Right lobe of liver (tissue), 6 donors: ENCODE data around the gene MSH2. TPM values are rescaled to one million over a fixed set of nuclear protein-coding genes. Genes with fewer than 3 reads are reported as not detected.

Experiments
- ATAC-seq, 4 donors: fragments of 200-7000 bp; cut with Tn5 transposase; one replicate each; pipeline ENCODE4 v1.9.1; 2020; ENCODE audit warnings: mild to moderate bottlenecking in 4 of 4, moderate library complexity in 4 of 4
- DNase-seq, 3 donors: peaks; one replicate each; pipeline ENCODE4 v3.0.0-alpha.2; 2020
- H3K27ac ChIP-seq, 3 donors: fragments of 200-600 bp; one replicate each; pipeline ENCODE4 v1.8.0; 2022
- H3K27me3 ChIP-seq, 2 donors: fragments of 200-600 bp; one replicate each; pipeline ENCODE4 v1.8.0; 2022
- H3K36me3 ChIP-seq, 4 donors: fragments of 200-600 bp; sonication (generic) in 1 of 4; one replicate each; pipeline versions ENCODE4 v1.5.1 to v1.8.0; 2017 to 2022; ENCODE audit warnings: control low read depth in 1 of 4
- H3K4me1 ChIP-seq, 4 donors: fragments of 200-600 bp; sonication (generic) in 1 of 4; one replicate each; pipeline versions ENCODE4 v1.5.1 to v1.8.0; 2017 to 2022; ENCODE audit warnings: control low read depth in 1 of 4
- H3K4me3 ChIP-seq, 3 donors: fragments of 200-600 bp; one replicate each; pipeline ENCODE4 v1.8.0; 2022
- H3K9me3 ChIP-seq, 4 donors: fragments of 200-600 bp; sonication (generic) in 1 of 4; one replicate each; pipeline versions ENCODE4 v1.5.1 to v1.8.0; 2017 to 2022; ENCODE audit warnings: control low read depth in 1 of 4
- CTCF ChIP-seq, 4 donors: fragments of 200-600 bp in 3 of 4; fragments of 450-650 bp in 1 of 4; IDR thresholded peaks; one replicate each; pipeline versions ENCODE4 v1.5.1 to v1.8.0; 2016 to 2022; ENCODE audit warnings: antibody characterized with exemption in 4 of 4, mild to moderate bottlenecking in 2 of 4
- POLR2A ChIP-seq: fragments of 450-650 bp; IDR thresholded peaks from one replicate; pipeline ENCODE4 v1.6.1; 2017; ENCODE audit warnings: antibody characterized with exemption, mild to moderate bottlenecking
- WGBS: methylation state at CpG from one replicate; pipeline ENCODE4 v1.1.6; 2018; ENCODE audit warnings: low coverage, low lambda C conversion rate; ENCODE audit not compliant: insufficient coverage; ENCODE audit errors: missing lambda C conversion rate; 5-methylcytosine and 5-hydroxymethylcytosine counted together
- intact Hi-C, 2 donors: fragments of 100-400 bp; cut with DNase I; formaldehyde crosslinking; loops; one replicate each; pipeline versions ENCODE4 v1.11.2 to v1.14.1; 2022
- total RNA-seq, 6 experiments: library from RNA; depleted of rRNA in 2 of 6; stranded (reverse); fragments of >200 nt in 2 of 6; fragmentation: NEBNext Ultra II Directional in 3 of 6; extraction: Animal tissue kit (Norgen Biotek cat#: 25700) in 3 of 6; gene quantifications; one replicate each; pipeline versions ENCODE4 v1.1.0 to v1.2.4, GENCODE V29; 2016 to 2023
- donor health status: DM: no; HTN: yes; CAD: no.
- donor health status: DM: no; HTN: no; CAD: no.
- donor health status: DM: no; HTN: no; CAD: no.
- donor health status: DM: no; HTN: yes; CAD: no.
- donor health status: DM: no; HTN: yes; CAD: no.

The MSH2 gene
- total RNA-seq, 6 experiments from 2014 or later: 3.2 to 7.0 (median 5.2) TPM

GRCh38 chr2:47483191-47483590 lies 80.2 kb downstream of the MSH2 start:
- no peak overlapping the region for H3K27ac ChIP-seq
- ATAC-seq (no peak), DNase-seq (no peak)
- no peak overlapping the region for H3K4me3 ChIP-seq
- TF ChIP-seq CTCF (IDR thresholded peaks at IDR 0.05) (no peak), POLR2A (no peak)
- intact Hi-C loops: no loop called here
- H3K4me1 ChIP-seq: no peaks in the 10 kb centered on the region
- H3K36me3 ChIP-seq: no peaks in the 10 kb centered on the region
- no peaks in the 10 kb centered on the region for H3K27me3 ChIP-seq
- H3K9me3 ChIP-seq: no peaks in the 10 kb centered on the region
- 95% methylated on average over 8 of the region's 8 CpGs for WGBS

GRCh38 chr2:47484396-47484795 lies 81.4 kb downstream of the MSH2 start:
- Histone ChIP-seq H3K9me3 (no peaks in the 10 kb centered on the region), H3K4me3 (no peak overlapping the region), H3K4me1 (no peaks in the 10 kb centered on the region), H3K36me3 (no peaks in the 10 kb centered on the region), H3K27me3 (no peaks in the 10 kb centered on the region), H3K27ac (no peak overlapping the region)
- DNase-seq (no peak), ATAC-seq (no peak)
- 90% methylated on average over 5 of the region's 5 CpGs for WGBS
- intact Hi-C loops: no loop called here
- TF ChIP-seq CTCF (IDR thresholded peaks at IDR 0.05) (no peak), POLR2A (no peak)

GRCh38 chr2:47485177-47485576 lies 82.2 kb downstream of the MSH2 start:
- H3K9me3 ChIP-seq: no peaks in the 10 kb centered on the region
- no peak overlapping the region for H3K27ac ChIP-seq
- H3K36me3 ChIP-seq: no peaks in the 10 kb centered on the region
- no peak overlapping the region for H3K4me3 ChIP-seq
- H3K4me1 ChIP-seq: no peaks in the 10 kb centered on the region
- no peak for DNase-seq
- no peaks in the 10 kb centered on the region for H3K27me3 ChIP-seq
- no peak for ATAC-seq
- 96% methylated on average over 3 of the region's 3 CpGs for WGBS
- intact Hi-C loops: no loop called here
- TF ChIP-seq CTCF (IDR thresholded peaks at IDR 0.05): no peak
- TF ChIP-seq POLR2A: no peak

GRCh38 chr2:47485751-47486300 lies 82.9 kb downstream of the MSH2 start:
- 89% methylated on average over 6 of the region's 6 CpGs for WGBS
- DNase-seq: no peak
- Histone ChIP-seq H3K36me3 (no peaks in the 10 kb centered on the region), H3K9me3 (no peaks in the 10 kb centered on the region), H3K27ac (no peak overlapping the region), H3K4me3 (no peak overlapping the region), H3K27me3 (no peaks in the 10 kb centered on the region), H3K4me1 (no peaks in the 10 kb centered on the region)
- intact Hi-C loops: no loop called here
- TF ChIP-seq POLR2A: no peak
- no peak for TF ChIP-seq CTCF (IDR thresholded peaks at IDR 0.05)
- ATAC-seq: no peak
